SIG-M5 treated with dmso at 0.1 percent for 504 hours (cell line): ENCODE data around the gene KRTAP5-2.

Experiments used
- DNase-seq: peaks from one replicate; lab custom pipeline; 2025; ENCODE audit not compliant: unreplicated experiment; lab: John Stamatoyannopoulos, UW

The KRTAP5-2 gene

DNA sequence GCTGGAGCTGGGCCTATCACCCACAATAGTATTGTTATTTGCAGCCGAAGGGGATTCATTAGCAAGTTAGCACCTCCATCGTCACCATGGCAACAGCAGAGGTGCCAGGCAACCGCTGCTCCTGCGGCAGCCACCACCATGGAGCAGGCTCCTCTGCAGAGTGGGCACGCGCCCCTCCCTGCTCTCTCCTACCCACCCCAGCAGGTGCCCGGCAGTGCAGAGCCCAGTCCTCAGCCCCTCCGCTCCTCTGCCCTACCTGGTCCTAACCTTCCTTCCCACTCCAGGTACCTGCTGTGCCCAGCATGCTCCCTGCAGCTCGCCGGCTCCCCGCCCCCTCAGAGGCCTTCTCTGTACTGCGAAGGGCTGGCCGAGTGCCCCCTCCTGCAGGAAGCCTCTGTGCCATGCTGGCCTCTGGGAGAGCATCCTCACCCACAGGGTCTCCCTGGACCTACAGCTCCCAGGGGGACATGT lies 29.6 kb downstream of the KRTAP5-2 start:
- no peak for DNase-seq

GRCh38 chr11:1567721-1568100 lies 30.4 kb downstream of the KRTAP5-2 start:
- DNase-seq = no peak

DNA sequence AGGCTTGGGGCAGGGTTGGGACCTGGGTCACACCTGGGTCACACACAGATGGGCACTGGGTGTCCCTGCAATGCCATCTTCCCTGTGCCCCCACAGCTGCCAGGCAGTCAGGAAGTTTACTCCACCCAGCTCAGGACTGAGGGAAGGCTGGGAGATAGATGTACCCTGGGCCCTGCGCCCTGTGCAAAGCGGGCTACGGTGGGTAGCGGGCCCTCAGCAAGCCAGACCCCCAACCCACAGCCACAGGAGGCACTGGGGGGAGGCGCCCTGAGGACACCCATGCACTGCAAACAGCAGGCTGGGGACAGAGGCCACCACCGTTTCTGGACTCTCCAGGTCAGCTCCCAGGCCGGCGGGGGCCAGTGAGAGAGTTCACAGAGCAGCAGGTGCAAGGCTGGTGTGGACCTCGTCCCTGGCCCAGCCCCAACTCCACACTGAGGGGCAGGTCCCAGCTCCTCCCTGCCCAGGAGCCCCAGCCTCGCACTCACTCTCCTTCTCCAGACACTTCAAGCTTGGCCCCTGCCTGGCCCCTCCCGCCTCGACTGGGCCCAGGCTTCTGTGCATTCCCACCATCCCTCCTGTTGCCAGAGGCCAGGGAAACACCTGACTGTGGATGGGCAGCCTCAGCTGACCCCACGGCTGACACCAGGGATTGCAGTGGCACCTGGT lies 30.9 kb downstream of the KRTAP5-2 start:
- DNase-seq = no peak

DNA sequence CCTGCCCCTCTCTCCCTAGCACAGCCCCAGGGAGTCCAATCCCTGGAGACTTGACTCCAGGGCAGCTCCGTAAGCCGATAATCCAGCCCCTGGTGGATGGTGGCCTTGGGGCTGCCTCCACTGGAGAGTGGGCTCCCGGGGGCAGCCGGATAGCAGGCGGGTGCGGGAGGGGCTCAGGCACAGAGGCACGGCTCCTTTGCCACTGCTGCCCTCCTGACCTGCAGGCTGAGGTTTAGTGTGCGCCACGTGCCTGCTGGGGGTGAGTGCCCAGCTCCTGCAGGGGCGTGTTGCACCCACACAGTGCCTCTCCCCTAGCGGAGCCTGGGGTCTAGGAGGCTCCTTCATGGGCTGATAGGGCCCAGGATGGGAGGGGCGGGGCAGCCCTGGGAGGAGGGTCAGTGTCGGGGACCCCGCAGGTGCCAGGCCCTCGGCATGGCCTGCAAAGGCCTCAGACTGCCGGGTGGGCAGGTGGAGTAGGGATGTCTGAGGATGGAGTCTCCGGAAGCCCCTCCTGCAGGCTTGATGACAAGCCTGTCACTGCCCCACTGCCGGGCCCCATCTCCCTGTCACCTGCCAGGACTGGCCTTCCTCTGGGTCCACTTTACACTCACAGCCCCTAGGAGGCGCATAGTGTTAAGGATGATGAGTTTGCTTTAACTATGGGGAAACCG lies 31.6 kb downstream of the KRTAP5-2 start:
- no peak for DNase-seq

- DNase-seq = no peak
Observed at GRCh38 chr11:1565904-1566247, 32.2 kb downstream of the KRTAP5-2 start.

GRCh38 chr11:1565173-1565903 lies 32.8 kb downstream of the KRTAP5-2 start:
- DNase-seq = no peak

DNA sequence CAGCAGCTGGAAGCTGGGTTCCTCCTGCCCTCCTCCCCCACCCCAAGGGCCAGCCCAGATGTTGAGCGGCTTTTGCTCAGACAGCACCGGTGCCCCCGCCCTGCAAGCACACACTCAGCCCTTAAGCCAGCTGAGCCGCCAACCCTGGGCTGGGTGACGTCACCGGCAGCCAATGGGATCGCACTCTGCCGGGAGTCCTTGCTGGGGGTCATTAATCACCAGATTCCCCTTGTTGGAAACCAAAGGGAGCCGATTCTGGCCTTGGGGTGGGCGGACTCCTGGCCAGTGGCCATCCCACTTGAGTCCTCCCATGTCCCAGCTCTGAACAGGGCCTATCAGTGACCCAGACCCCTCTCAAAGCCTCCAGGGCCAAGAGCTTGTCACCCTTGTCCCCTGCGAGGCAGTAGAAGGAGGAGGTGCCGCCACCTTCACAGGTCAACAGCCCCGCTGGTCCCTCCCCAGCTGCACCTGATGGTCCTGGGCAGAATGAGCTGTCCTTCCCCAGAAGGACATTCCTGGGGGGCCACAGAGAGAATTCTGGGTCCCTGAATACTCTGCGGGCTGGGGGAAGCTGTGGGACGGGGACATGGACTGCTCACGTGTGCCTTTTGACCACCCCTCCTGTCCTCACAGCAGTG lies 33.4 kb downstream of the KRTAP5-2 start:
- DNase-seq = no peak

- no peak for DNase-seq
Observed at GRCh38 chr11:1563697-1564534, 34.2 kb downstream of the KRTAP5-2 start.

DNA sequence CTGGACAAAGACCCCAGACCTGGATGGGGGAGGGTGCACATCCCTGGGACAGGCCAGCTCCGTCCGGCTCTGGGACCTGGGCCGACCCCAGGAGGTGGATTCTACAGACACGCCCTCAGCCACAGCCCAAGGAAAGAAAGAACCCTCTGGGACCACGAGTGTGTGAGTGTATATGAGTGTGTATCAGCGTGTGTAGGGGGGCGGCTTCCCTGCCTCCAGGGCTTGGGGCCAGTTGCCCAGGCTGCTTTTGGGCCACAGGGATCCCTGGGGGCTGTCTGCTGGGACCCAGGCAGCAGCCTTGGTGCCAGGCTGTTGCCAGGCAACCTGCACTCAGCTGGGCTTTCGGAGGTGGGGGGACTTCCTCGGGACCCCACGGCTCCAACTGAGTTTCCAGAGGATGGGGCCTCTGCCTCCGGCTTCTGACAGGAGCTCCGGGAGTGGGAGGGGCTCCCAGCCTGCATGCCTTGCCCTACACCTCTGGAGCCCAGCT lies 34.9 kb downstream of the KRTAP5-2 start:
- DNase-seq = no peak

GRCh38 chr11:1562469-1563148 lies 35.5 kb downstream of the KRTAP5-2 start:
- no peak for DNase-seq

- DNase-seq = no peak
Observed at GRCh38 chr11:1561955-1562354, 36.1 kb downstream of the KRTAP5-2 start.

DNA sequence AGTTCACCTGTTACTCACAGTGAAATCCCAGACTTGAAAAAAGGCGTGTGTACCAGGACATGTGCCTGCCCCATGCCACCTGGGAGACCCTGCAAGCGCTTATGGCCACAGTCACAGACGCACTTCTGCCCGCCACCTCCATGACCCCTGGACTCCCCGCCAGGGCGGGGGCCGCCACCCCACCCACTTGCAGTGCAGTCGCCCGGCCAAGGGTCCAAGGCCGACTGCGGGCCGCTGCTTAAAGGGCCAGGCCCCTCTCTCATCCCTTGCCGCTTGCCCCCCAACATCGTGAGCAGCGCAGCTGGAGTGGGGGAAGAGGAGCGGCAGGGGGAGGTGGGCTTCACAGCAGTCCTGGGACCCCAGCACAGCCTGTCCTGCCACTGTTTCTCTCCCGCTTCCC lies 36.8 kb downstream of the KRTAP5-2 start:
- DNase-seq = no peak

GRCh38 chr11:1560649-1561251 lies 37.3 kb downstream of the KRTAP5-2 start:
- DNase-seq = no peak

DNA sequence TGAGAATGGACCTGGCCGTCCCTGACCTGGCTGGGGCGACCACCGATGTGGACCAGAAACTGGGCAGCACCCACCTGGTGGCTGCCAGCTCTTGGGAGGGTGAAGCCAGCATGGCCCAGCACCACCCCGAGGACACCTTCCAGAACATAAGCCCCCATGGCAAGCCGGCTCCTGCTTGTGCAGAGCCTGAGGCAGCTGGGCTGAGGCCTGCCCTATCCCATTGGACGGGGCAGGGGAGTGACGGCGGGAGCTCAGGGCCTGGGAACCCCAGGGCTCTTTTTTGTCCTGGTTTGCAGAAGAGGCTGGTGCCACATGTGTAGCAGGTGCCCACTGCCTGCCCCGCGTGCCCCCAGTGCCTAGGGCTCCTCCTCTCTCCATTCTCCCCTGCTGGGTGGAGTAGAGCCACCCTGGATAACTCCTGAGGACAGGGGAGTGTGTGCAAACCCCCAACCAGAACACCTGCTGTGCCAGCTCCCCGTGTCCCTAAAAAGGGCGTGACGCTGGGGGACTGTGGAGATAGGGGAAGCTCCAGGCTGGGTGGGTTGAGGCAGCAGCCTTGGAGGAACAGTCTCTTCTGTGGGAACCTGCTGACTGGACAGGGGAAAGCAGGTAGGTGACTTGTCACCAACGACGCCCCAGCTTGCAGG lies 38.0 kb downstream of the KRTAP5-2 start:
- DNase-seq = no peak

GRCh38 chr11:1559111-1559951 lies 38.8 kb downstream of the KRTAP5-2 start:
- DNase-seq = no peak

DNA sequence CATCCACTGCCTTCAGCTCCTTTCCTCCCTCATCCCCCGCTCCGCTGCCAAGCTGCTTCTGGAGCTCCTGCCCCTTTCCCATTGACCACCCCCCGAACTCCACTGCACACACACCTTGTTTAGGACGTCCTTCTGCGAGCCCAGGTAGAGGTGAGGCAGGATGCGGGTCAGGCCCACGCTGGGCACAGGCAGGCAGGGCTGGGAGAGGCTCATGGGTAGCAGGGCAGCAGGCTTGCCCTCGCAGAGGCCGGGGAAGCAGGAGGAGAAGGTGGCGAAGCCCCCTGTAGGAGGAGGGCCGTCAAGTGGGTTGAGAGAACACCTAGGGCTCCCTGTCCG lies 39.4 kb downstream of the KRTAP5-2 start:
- no peak for DNase-seq

GRCh38 chr11:1557904-1558774 lies 40.0 kb downstream of the KRTAP5-2 start:
- no peak for DNase-seq
